ENCODE results near the gene ACD. TPM values are rescaled to one million over a fixed set of nuclear protein-coding genes. Genes with fewer than 3 reads are reported as not detected.

The ACD gene
- total and polyA plus RNA-seq, 9 of the 15 experiments (the other 6 are each of a cell fraction or from before 2014, with no cell fraction given), result 4.2 to 47.4 (median 19.2) TPM

GRCh38 chr16:67677712-67678111 lies 17.7 kb upstream of the ACD start:
- no peak for TF ChIP-seq ZNF778 (CRISPR knock-in tag; IDR thresholded peaks at IDR 0.05)
- no peak for TF ChIP-seq BHLHE40 (IDR thresholded peaks at IDR 0.05; ENCODE audit: low read length)
- no peak for TF ChIP-seq ZNF507 (tag; conservative IDR thresholded peaks at IDR 0.05)
- no peak for TF ChIP-seq CBX1 (IDR thresholded peaks at IDR 0.05; ENCODE audit: low read depth)
- TF ChIP-seq CBX8 (IDR thresholded peaks at IDR 0.05; ENCODE audit: borderline replicate concordance, extremely low read depth, low read depth, low read length, poor library complexity, severe bottlenecking), result no peak
- TF ChIP-seq SNIP1 (IDR thresholded peaks at IDR 0.05; ENCODE audit: low read depth), result no peak
- TF ChIP-seq SMARCA5 (IDR thresholded peaks at IDR 0.05), result no peak
- no peak for TF ChIP-seq ZNF766 (CRISPR knock-in tag; conservative IDR thresholded peaks at IDR 0.05)
- TF ChIP-seq PYGO2 (tag; IDR thresholded peaks at IDR 0.05), result no peak
- no peak for TF ChIP-seq NKRF (IDR thresholded peaks at IDR 0.05; ENCODE audit: borderline replicate concordance)
- no peak for TF ChIP-seq SFPQ (IDR thresholded peaks at IDR 0.05; ENCODE audit: low read depth, low read length)
- no peak for TF ChIP-seq TBP (optimal IDR thresholded peaks at IDR 0.05; ENCODE audit: low read depth, low read length)
- TF ChIP-seq ILK (tag; IDR thresholded peaks at IDR 0.05; ENCODE audit: borderline replicate concordance, low read depth), result no peak
- no peak overlapping the region for H3K27ac ChIP-seq (ENCODE audit: extremely low read depth, low read depth, low read length)
- H3K9me3 ChIP-seq (replicated peaks; ENCODE audit: control insufficient read depth, insufficient read depth, low read depth, low read length), result no peaks in the 10 kb centered on the region
- peaks cover 0 to 5% of the 10 kb centered on the region in 2 experiments; a peak in 3 of 5 replicates for H3K4me1 ChIP-seq (replicated peaks in 1 of 2; ENCODE audit: control insufficient read depth in 2 of 2, insufficient read depth in 2 of 2, low read length in 2 of 2)
- ChIA-PET POLR2A (interaction anchor here (0.6 kb wide), 1 partner anchor 981 kb away, joined by 4 read pairs; no protein-coding TSS in a partner anchor), CTCF (ENCODE audit: low intra/inter-chr PET ratio) (no interaction called here)
- no TSS peak for BruUV-seq (replicated peaks)
- H3K4me2 ChIP-seq (ENCODE audit: insufficient read depth, low read length), result no peak overlapping the region
- WGBS (ENCODE audit: insufficient coverage, low coverage, missing lambda C conversion rate), result 100% methylated on average over 1 of the region's 1 CpG
- FAIRE-seq, result no peak
- H3K9ac ChIP-seq (ENCODE audit: insufficient read depth in 1 of 2, low read depth in 2 of 2, low read length in 2 of 2), result no peak overlapping the region
- H4K20me1 ChIP-seq (replicated peaks; ENCODE audit: control insufficient read depth, insufficient read depth, low read length), result 0 out of 2 replicates have a peak, but pooled peaks cover 3% of the 10 kb centered on the region
- H3K9me1 ChIP-seq (ENCODE audit: control insufficient read depth, insufficient read depth, low read length), result peaks cover 2% of the 10 kb centered on the region
- DNase-seq (ENCODE audit: extremely low read depth in 1 of 4, low spot score in 3 of 4), result no peak
- in situ Hi-C loops (cut with MboI) (loop anchor here (10.0 kb wide), 1 partner anchor 367 kb away; no protein-coding TSS in a partner anchor), intact Hi-C loops (cut with micrococcal nuclease) (no loop called here)
- H3K79me2 ChIP-seq (ENCODE audit: control insufficient read depth, insufficient read depth, low read length), result no peaks in the 10 kb centered on the region
- no peak overlapping the region for H2AFZ ChIP-seq (ENCODE audit: low read depth, low read length)
- H3K27me3 ChIP-seq (ENCODE audit: control insufficient read depth in 2 of 2, insufficient read depth in 2 of 2, low read length in 2 of 2), result no peaks in the 10 kb centered on the region
- no peak for ATAC-seq
- peaks cover 7% of the 10 kb centered on the region; the same call in 1 of the 3 replicates for H3K36me3 ChIP-seq (ENCODE audit: control insufficient read depth, insufficient read depth, low read length)
- H3K4me3 ChIP-seq, result no peak overlapping the region

All from K562 (cell line).